ENCODE measurements around the gene OR8A1. TPM values are rescaled to one million over a fixed set of nuclear protein-coding genes. Genes with fewer than 3 reads are reported as not detected.

The OR8A1 gene
- total and polyA plus RNA-seq, 8 donors, result 0.03 to 0.04 (median 0.03) TPM; not detected in 4

GRCh38 chr11:124536520-124536919, 33.3 kb upstream of the OR8A1 start:
- no peaks in the 10 kb centered on the region for H3K36me3 ChIP-seq
- peak; percentile 70 for ATAC-seq
- H3K4me3 ChIP-seq, result no peak overlapping the region
- TF ChIP-seq CTCF (IDR thresholded peaks at IDR 0.05), result no peak
- peak in 3 of 4 donors; percentile 32 to 37 (median 36) for DNase-seq
- no peaks in the 10 kb centered on the region for H3K4me1 ChIP-seq
- H3K27ac ChIP-seq, result no peak overlapping the region
- no peaks in the 10 kb centered on the region for H3K27me3 ChIP-seq
- no peaks in the 10 kb centered on the region for H3K9me3 ChIP-seq
- intact Hi-C loops (cut with DNase I), result no loop called here

GRCh38 chr11:124538019-124538418, 31.8 kb upstream of the OR8A1 start:
- Histone ChIP-seq H3K36me3 (no peaks in the 10 kb centered on the region), H3K9me3 (no peaks in the 10 kb centered on the region), H3K4me3 (no peak overlapping the region), H3K27ac (no peak overlapping the region), H3K27me3 (no peaks in the 10 kb centered on the region), H3K4me1 (no peaks in the 10 kb centered on the region)
- intact Hi-C loops (cut with DNase I), result no loop called here
- peak in 1 of 4 donors; percentile 71 for DNase-seq
- TF ChIP-seq CTCF (IDR thresholded peaks at IDR 0.05), result no peak
- ATAC-seq, result peak; percentile 76

- Histone ChIP-seq H3K4me1 (no peaks in the 10 kb centered on the region), H3K9me3 (no peaks in the 10 kb centered on the region), H3K27ac (no peak overlapping the region), H3K4me3 (no peak overlapping the region), H3K27me3 (no peaks in the 10 kb centered on the region), H3K36me3 (no peaks in the 10 kb centered on the region)
- no peak for ATAC-seq
- intact Hi-C loops (cut with DNase I), result no loop called here
- TF ChIP-seq CTCF (IDR thresholded peaks at IDR 0.05), result no peak
- DNase-seq, result no peak
These were observed 28.6 kb upstream of the OR8A1 start for GRCh38 chr11:124541204-124541603.

- H3K36me3 ChIP-seq, result no peaks in the 10 kb centered on the region
- no peak overlapping the region for H3K27ac ChIP-seq
- H3K27me3 ChIP-seq, result no peaks in the 10 kb centered on the region
- no peak for ATAC-seq
- H3K9me3 ChIP-seq, result no peaks in the 10 kb centered on the region
- TF ChIP-seq CTCF (IDR thresholded peaks at IDR 0.05), result no peak
- no peak overlapping the region for H3K4me3 ChIP-seq
- intact Hi-C loops (cut with DNase I), result no loop called here
- no peaks in the 10 kb centered on the region for H3K4me1 ChIP-seq
- no peak for DNase-seq
These were observed 26.7 kb upstream of the OR8A1 start for GRCh38 chr11:124543145-124543544.

GRCh38 chr11:124543554-124543953, 26.2 kb upstream of the OR8A1 start, which contains the start of gene OR8B12:
Gene OR8B12, minus strand, starts transcription at chr11:124543654. Its CDS starts 0 bp downstream, at chr11:124543654.
- DNase-seq (no peak), ATAC-seq (no peak)
- H3K27me3 ChIP-seq, result no peaks in the 10 kb centered on the region
- TF ChIP-seq CTCF (IDR thresholded peaks at IDR 0.05), result no peak
- H3K36me3 ChIP-seq, result no peaks in the 10 kb centered on the region
- H3K4me3 ChIP-seq, result no peak within 1 kb of the TSS
- H3K4me1 ChIP-seq, result no peaks in the 10 kb centered on the region
- intact Hi-C loops (cut with DNase I), result no loop called here
- H3K9me3 ChIP-seq, result no peaks in the 10 kb centered on the region
- no peak within 1 kb of the TSS for H3K27ac ChIP-seq

Measured in left lung (tissue), 10 donors.